ENCODE results near the gene KCNJ14. TPM values are rescaled to one million over a fixed set of nuclear protein-coding genes. Genes with fewer than 3 reads are reported as not detected.

KCNJ14 gene
- total and polyA plus RNA-seq, 2 of the 4 experiments (the other 2 are of a cell fraction): 0.18 to 0.39 TPM

- Histone ChIP-seq H4K20me1 (ENCODE audit: insufficient read depth, low read length) (no peaks in the 10 kb centered on the region), H3K9ac (ENCODE audit: low read depth, low read length) (no peak overlapping the region), H3K23ac (ENCODE audit: low read depth, low read length) (no peak overlapping the region), H3K18ac (ENCODE audit: low read depth, low read length) (no peak overlapping the region), H2AK9ac (replicated peaks; ENCODE audit: low read depth, low read length, poor library complexity) (no peak overlapping the region), H4K91ac (ENCODE audit: insufficient read depth, low read depth, low read length) (no peak overlapping the region), H4K5ac (ENCODE audit: low read depth, low read length) (no peak overlapping the region), H3K14ac (replicated peaks; ENCODE audit: low read depth, low read length) (no peak overlapping the region), H3K4me3 (ENCODE audit: insufficient read depth, low read depth, low read length) (no peak overlapping the region), H2BK20ac (ENCODE audit: low read depth, low read length) (no peak overlapping the region), H3K36me3 (ENCODE audit: control insufficient read depth, insufficient read depth, low read length) (no peaks in the 10 kb centered on the region), H3K27ac (ENCODE audit: insufficient read depth, low read length) (no peak overlapping the region), H2AK5ac (ENCODE audit: low read depth, low read length) (no peak overlapping the region), H3K27me3 (ENCODE audit: control insufficient read depth, insufficient read depth, low read length) (peaks cover 3% of the 10 kb centered on the region; the same call in 1 of the 2 replicates), H2BK5ac (ENCODE audit: low read depth, low read length, poor library complexity, severe bottlenecking) (no peak overlapping the region), H3K79me1 (ENCODE audit: low read depth in 1 of 2, low read length in 2 of 2) (no peaks in the 10 kb centered on the region; a peak in 1 of 4 replicates), H2BK120ac (ENCODE audit: low read depth, low read length) (no peak overlapping the region), H3K9me1 (ENCODE audit: insufficient read depth, low read length) (peaks cover 6% of the 10 kb centered on the region), H4K8ac (ENCODE audit: low read depth in 2 of 2, low read length in 2 of 2) (no peak overlapping the region), H3K56ac (ENCODE audit: extremely low read depth, insufficient read depth, low read length) (no peak overlapping the region), H3K9me3 (ENCODE audit: control insufficient read depth, insufficient read depth, low read length) (no peaks in the 10 kb centered on the region), H2AFZ (replicated peaks; ENCODE audit: low read length, poor library complexity) (no peak overlapping the region), H2BK15ac (ENCODE audit: low read depth, low read length) (no peak overlapping the region), H3K4me2 (ENCODE audit: low read depth, low read length) (no peak overlapping the region), H3K4me1 (ENCODE audit: control insufficient read depth, insufficient read depth, low read length) (peaks cover 4% of the 10 kb centered on the region), H3K4ac (ENCODE audit: low read depth, low read length) (no peak overlapping the region)
- in situ Hi-C loops (cut with MboI; ENCODE audit: low sequenced_read_pairs) (no loop called here), intact Hi-C loops (cut with micrococcal nuclease) (no loop called here), dilution Hi-C loops (cut with HindIII; ENCODE audit: low sequenced_read_pairs, unreplicated experiment) (no loop called here)
- no TSS peak for BruUV-seq (replicated peaks)
- TF ChIP-seq CEBPB (IDR thresholded peaks at IDR 0.05; ENCODE audit: low read depth, low read length) (no peak), FOS (IDR thresholded peaks at IDR 0.05; ENCODE audit: low read depth, low read length) (no peak), RCOR1 (IDR thresholded peaks at IDR 0.05; ENCODE audit: insufficient replicate concordance, low read length) (no peak), CHD1 (IDR thresholded peaks at IDR 0.05; ENCODE audit: low read depth, low read length) (no peak), BHLHE40 (IDR thresholded peaks at IDR 0.05; ENCODE audit: low read depth, low read length) (no peak), RFX5 (IDR thresholded peaks at IDR 0.05; ENCODE audit: low read depth, low read length) (no peak), SMC3 (IDR thresholded peaks at IDR 0.05; ENCODE audit: low read depth, low read length) (no peak), NFE2L2 (IDR thresholded peaks at IDR 0.05; ENCODE audit: low read depth, low read length) (no peak), MAZ (IDR thresholded peaks at IDR 0.05; ENCODE audit: borderline replicate concordance, low read depth, low read length) (no peak)
- TF ChIP-seq, protein P1, sequence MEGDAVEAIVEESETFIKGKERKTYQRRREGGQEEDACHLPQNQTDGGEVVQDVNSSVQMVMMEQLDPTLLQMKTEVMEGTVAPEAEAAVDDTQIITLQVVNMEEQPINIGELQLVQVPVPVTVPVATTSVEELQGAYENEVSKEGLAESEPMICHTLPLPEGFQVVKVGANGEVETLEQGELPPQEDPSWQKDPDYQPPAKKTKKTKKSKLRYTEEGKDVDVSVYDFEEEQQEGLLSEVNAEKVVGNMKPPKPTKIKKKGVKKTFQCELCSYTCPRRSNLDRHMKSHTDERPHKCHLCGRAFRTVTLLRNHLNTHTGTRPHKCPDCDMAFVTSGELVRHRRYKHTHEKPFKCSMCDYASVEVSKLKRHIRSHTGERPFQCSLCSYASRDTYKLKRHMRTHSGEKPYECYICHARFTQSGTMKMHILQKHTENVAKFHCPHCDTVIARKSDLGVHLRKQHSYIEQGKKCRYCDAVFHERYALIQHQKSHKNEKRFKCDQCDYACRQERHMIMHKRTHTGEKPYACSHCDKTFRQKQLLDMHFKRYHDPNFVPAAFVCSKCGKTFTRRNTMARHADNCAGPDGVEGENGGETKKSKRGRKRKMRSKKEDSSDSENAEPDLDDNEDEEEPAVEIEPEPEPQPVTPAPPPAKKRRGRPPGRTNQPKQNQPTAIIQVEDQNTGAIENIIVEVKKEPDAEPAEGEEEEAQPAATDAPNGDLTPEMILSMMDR (conservative IDR thresholded peaks at IDR 0.05; ENCODE audit: low read depth, low read length): no peak
- DNase-seq (no peak), ATAC-seq (ENCODE audit: low read depth) (no peak)
- CTCF ChIA-PET: no interaction called here
- WGBS, 2 experiments (ENCODE audit: extremely low coverage in 2 of 2, insufficient read length in 1 of 2): 100% methylated on average over 5 of the region's 16 CpGs; no CpG with 5 or more reads in 1 of the 2 experiments
- POLR2A ChIA-PET (ENCODE audit: unreplicated experiment): no interaction called here
These were observed 33.8 kb upstream of the KCNJ14 start for GRCh38 chr19:48421548-48421947.

Data from IMR-90 (cell line).